ENCODE measurements around the gene SPP2. TPM values are rescaled to one million over a fixed set of nuclear protein-coding genes. Genes with fewer than 3 reads are reported as not detected.

The SPP2 gene
- total RNA-seq, 4 donors from 2014 or later = not detected

DNA sequence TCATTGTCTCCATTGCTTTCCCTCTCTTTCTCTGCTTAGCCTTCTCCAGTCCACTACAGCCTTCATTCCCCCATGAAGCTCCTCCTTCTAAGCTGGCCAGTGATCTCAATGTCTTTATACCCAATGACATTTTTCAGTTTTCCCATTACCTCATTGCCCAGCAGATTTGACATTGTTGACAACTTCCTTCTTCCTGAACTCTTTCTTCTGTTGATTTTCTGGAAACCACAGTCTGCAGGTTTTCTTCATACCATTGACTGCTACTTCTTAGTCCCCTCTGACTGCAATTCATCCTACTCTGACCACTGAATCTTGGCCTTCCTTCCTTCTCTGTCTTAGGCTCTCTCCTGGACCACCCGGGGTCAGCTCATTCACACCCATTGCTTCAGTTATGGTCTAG, 22.9 kb upstream of the SPP2 start:
- Histone ChIP-seq H3K4me3 (no peak overlapping the region), H3K27me3 (no peaks in the 10 kb centered on the region), H3K36me3 (no peaks in the 10 kb centered on the region), H3K4me1 (peaks cover 0 to 14% (median 2%) of the 10 kb centered on the region in 4 donors), H3K9me3 (peaks cover 0 to 13% (median 0%) of the 10 kb centered on the region in 4 donors), H3K27ac (no peak overlapping the region)
- WGBS, 2 donors = 80 to 93% methylated on average over 1 of the region's 1 CpG
- no peak for TF ChIP-seq EP300 (IDR thresholded peaks at IDR 0.05)
- no peak for TF ChIP-seq POLR2A (IDR thresholded peaks at IDR 0.05)
- TF ChIP-seq CTCF (IDR thresholded peaks at IDR 0.05) = no peak
- no peak for DNase-seq (ENCODE audit: low spot score in 2 of 2)

DNA sequence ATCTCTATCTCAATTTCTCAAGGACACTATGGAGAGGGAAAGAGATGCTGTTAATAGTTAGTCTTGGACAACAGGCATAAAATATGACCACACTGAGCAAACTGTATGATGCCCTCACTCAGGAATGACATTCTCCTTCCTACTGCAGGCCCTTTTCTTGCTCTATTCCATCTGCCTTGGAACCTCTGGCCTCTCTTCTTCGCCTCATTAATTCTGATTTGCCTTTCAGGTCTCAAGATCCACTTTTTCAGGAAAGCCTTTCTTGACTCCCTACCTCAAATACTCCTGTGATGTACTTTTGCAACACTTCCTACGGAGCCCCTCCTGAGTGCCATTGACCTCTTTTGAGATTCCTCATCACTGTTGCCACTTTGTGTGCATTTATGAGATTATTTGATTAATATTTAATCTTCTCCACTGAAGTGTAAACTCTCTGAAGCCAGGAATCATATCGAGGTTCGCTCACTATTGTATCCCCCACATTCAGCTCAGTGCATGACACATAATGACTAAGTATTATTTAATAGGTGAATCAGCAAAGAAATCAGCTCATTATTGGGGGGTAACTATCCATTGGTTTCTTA, 21.3 kb upstream of the SPP2 start:
- TF ChIP-seq CTCF (IDR thresholded peaks at IDR 0.05) (no peak), EP300 (IDR thresholded peaks at IDR 0.05) (no peak), POLR2A (IDR thresholded peaks at IDR 0.05) (no peak)
- no peak overlapping the region for H3K27ac ChIP-seq
- 91 to 93% methylated on average over 4 of the region's 4 CpGs for WGBS, 2 donors
- no peaks in the 10 kb centered on the region for H3K36me3 ChIP-seq
- H3K9me3 ChIP-seq = peaks cover 0 to 14% (median 3%) of the 10 kb centered on the region in 4 donors
- H3K4me1 ChIP-seq = peaks cover 0 to 14% (median 2%) of the 10 kb centered on the region in 4 donors
- H3K27me3 ChIP-seq = no peaks in the 10 kb centered on the region
- H3K4me3 ChIP-seq = no peak overlapping the region
- no peak for DNase-seq (ENCODE audit: low spot score in 2 of 2)

- H3K27me3 ChIP-seq = no peaks in the 10 kb centered on the region
- DNase-seq (ENCODE audit: low spot score in 2 of 2) = no peak
- no peak overlapping the region for H3K4me3 ChIP-seq
- H3K27ac ChIP-seq = no peak overlapping the region
- TF ChIP-seq CTCF (IDR thresholded peaks at IDR 0.05) = no peak
- TF ChIP-seq EP300 (IDR thresholded peaks at IDR 0.05) = no peak
- no peak for TF ChIP-seq POLR2A (IDR thresholded peaks at IDR 0.05)
- 46 to 49% methylated on average over 2 of the region's 2 CpGs for WGBS, 2 donors
- H3K36me3 ChIP-seq = no peaks in the 10 kb centered on the region
- H3K4me1 ChIP-seq = peaks cover 0 to 3% (median under 1%) of the 10 kb centered on the region in 4 donors
- peaks cover 0 to 26% (median 6%) of the 10 kb centered on the region in 4 donors for H3K9me3 ChIP-seq
Observed at GRCh38 chr2:234031207-234031606, 19.3 kb upstream of the SPP2 start.

DNA sequence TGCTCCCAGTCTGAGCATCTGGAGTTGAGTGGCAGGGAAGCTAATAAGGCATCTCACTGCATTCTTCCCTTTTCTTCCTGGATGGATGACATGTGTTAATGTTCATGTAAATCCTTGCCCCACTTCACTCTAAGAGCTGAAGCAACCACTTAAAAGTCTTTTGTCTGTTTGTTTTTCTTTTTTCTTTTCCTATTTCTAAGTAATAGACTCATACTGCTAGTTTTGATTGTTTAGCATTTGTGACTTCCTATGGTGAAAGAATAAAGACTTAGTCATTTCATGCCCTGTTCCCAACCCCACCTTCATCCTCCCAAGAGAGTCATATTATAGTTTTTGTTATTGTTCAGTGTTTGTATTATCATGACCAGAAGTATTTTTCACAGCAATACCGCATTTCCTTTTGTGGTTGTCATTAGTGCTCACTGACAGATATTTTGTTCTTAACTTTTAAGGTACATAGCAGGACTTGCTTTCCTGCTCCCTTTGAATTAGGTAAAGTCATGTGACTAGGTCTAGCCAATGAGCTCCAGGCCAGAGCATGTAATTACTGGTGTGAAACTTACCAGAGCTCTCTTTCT, 18.1 kb upstream of the SPP2 start:
- Histone ChIP-seq H3K27me3 (no peaks in the 10 kb centered on the region), H3K4me3 (no peak overlapping the region), H3K4me1 (no peaks in the 10 kb centered on the region), H3K9me3 (peaks cover 0 to 36% (median 6%) of the 10 kb centered on the region in 4 donors), H3K27ac (no peak overlapping the region), H3K36me3 (no peaks in the 10 kb centered on the region)
- WGBS, 2 donors = 57 to 67% methylated on average over 1 of the region's 1 CpG
- no peak for DNase-seq (ENCODE audit: low spot score in 2 of 2)
- TF ChIP-seq CTCF (IDR thresholded peaks at IDR 0.05) (no peak), EP300 (IDR thresholded peaks at IDR 0.05) (no peak), POLR2A (IDR thresholded peaks at IDR 0.05) (no peak)

- no peaks in the 10 kb centered on the region for H3K27me3 ChIP-seq
- peaks cover 0 to 39% (median 6%) of the 10 kb centered on the region in 4 donors for H3K9me3 ChIP-seq
- no peak overlapping the region for H3K4me3 ChIP-seq
- H3K27ac ChIP-seq = no peak overlapping the region
- no peaks in the 10 kb centered on the region for H3K4me1 ChIP-seq
- DNase-seq (ENCODE audit: low spot score in 2 of 2) = no peak
- WGBS, 2 donors = 59 to 63% methylated on average over 3 of the region's 3 CpGs
- H3K36me3 ChIP-seq = no peaks in the 10 kb centered on the region
- TF ChIP-seq POLR2A (IDR thresholded peaks at IDR 0.05) (no peak), CTCF (IDR thresholded peaks at IDR 0.05) (no peak), EP300 (IDR thresholded peaks at IDR 0.05) (no peak)
Observed at GRCh38 chr2:234033174-234033573, 17.3 kb upstream of the SPP2 start.

Measured in tibial nerve (tissue), 4 donors.